SK-N-SH (cell line): ENCODE measurements around the gene MCC. TPM values are rescaled to one million over a fixed set of nuclear protein-coding genes. Genes with fewer than 3 reads are reported as not detected.

ENCODE experiments used
- CTCF ChIA-PET: fragments of 300-600, 350-600 bp; formaldehyde crosslinking; extraction: SDS; loops from one replicate; lab custom pipeline; 2021; lab: Yijun Ruan, JAX
- POLR2A ChIA-PET: fragments of 350-600 bp; sonication (Branson Sonifier 250); formaldehyde crosslinking; extraction: SDS; loops from one replicate; lab custom pipeline; 2020; ENCODE audit warnings: antibody characterized with exemption, inconsistent platforms; lab: Yijun Ruan, JAX
- DNase-seq: peaks from one replicate; pipeline ENCODE4 v3.0.0; 2012
- H2AFZ ChIP-seq: fragments of 200-600 bp; sonication (generic); 2 replicates; pipeline ENCODE4 v1.8.1; 2016; ENCODE audit warnings: antibody characterized with exemption, mild to moderate bottlenecking, low read depth
- H3F3A ChIP-seq: fragments of 200-600 bp; sonication (generic); replicated peaks from 2 replicates; pipeline ENCODE3; 2016; ENCODE audit warnings: antibody characterized with exemption, mild to moderate bottlenecking; ENCODE audit not compliant: insufficient read depth
- H3K27ac ChIP-seq, 2 experiments: fragments of 200-500 bp in 1 of 2; fragments of 200-600 bp in 1 of 2; sonication (Bioruptor generic) in 1 of 2; sonication (generic), shearing (Covaris generic) in 1 of 2; 2 replicates each; pipeline versions ENCODE4 v1.5.1 to v1.6.1; 2014 to 2016; ENCODE audit warnings: low read depth in 2 of 2, inconsistent platforms in 1 of 2, low read length in 1 of 2, mild to moderate bottlenecking in 1 of 2, mixed read lengths in 1 of 2
- H3K27me3 ChIP-seq: fragments of 200-600 bp; sonication (generic), shearing (Covaris generic); 2 replicates; pipeline ENCODE4 v1.6.1; 2016; ENCODE audit warnings: mixed run types; ENCODE audit not compliant: insufficient read depth
- H3K36me3 ChIP-seq, 2 experiments: fragments of 200-500 bp in 1 of 2; fragments of 200-600 bp in 1 of 2; sonication (Bioruptor generic) in 1 of 2; sonication (generic) in 1 of 2; replicated peaks in 1 of 2; 2 replicates each; pipeline versions ENCODE3 to v1.5.1; 2014 to 2016; ENCODE audit warnings: low read length in 1 of 2, mild to moderate bottlenecking in 1 of 2; ENCODE audit not compliant: insufficient read depth in 2 of 2, control insufficient read depth in 1 of 2
- H3K4me1 ChIP-seq, 2 experiments: fragments of 200-500 bp in 1 of 2; fragments of 200-600 bp in 1 of 2; sonication (Bioruptor generic) in 1 of 2; sonication (generic), shearing (Covaris generic) in 1 of 2; 2 replicates each; pipeline versions ENCODE4 v1.5.1 to v1.6.1; 2014 to 2016; ENCODE audit warnings: low read depth in 1 of 2, low read length in 1 of 2, mixed run types in 1 of 2; ENCODE audit not compliant: insufficient read depth in 2 of 2, control insufficient read depth in 1 of 2
- H3K4me2 ChIP-seq: fragments of 200-600 bp; sonication (generic), shearing (Covaris generic); 2 replicates; pipeline ENCODE4 v1.6.1; 2017; ENCODE audit warnings: mixed run types
- H3K4me3 ChIP-seq, 2 experiments: fragments of 200-500 bp in 1 of 2; fragments of 200-600 bp in 1 of 2; sonication (Bioruptor generic) in 1 of 2; sonication (generic), shearing (Covaris generic) in 1 of 2; 2 replicates each; pipeline versions ENCODE4 v1.5.1 to v1.8.1; 2014 to 2016; ENCODE audit warnings: low read depth in 2 of 2, inconsistent platforms in 1 of 2, low read length in 1 of 2, mild to moderate bottlenecking in 1 of 2, mixed read lengths in 1 of 2, moderate library complexity in 1 of 2
- H3K79me2 ChIP-seq: fragments of 200-600 bp; sonication (generic); 2 replicates; pipeline ENCODE4 v1.8.1; 2017; ENCODE audit warnings: mild to moderate bottlenecking; ENCODE audit not compliant: insufficient read depth
- H3K9ac ChIP-seq: fragments of 200-600 bp; sonication (generic); 2 replicates; pipeline ENCODE4 v1.6.1; 2017; ENCODE audit warnings: mixed run types
- H3K9me2 ChIP-seq: fragments of 200-600 bp; sonication (generic); 2 replicates; pipeline ENCODE4 v1.6.1; 2017; ENCODE audit warnings: mixed run types
- H3K9me3 ChIP-seq: fragments of 200-600 bp; sonication (generic); 2 replicates; pipeline ENCODE4 v1.6.1; 2017; ENCODE audit warnings: mixed run types, mild to moderate bottlenecking, moderate library complexity
- H4K20me1 ChIP-seq: fragments of 200-600 bp; sonication (generic); 2 replicates; pipeline ENCODE4 v1.6.1; 2017; ENCODE audit warnings: mild to moderate bottlenecking, mixed run types; ENCODE audit not compliant: insufficient read depth
- CTCF ChIP-seq: fragments of 200-600 bp; sonication (generic); IDR thresholded peaks from 2 replicates; pipeline ENCODE4 v1.6.1; 2017; ENCODE audit warnings: antibody characterized with exemption, mild to moderate bottlenecking, moderate library complexity
- EZH2phosphoT487 ChIP-seq: fragments of 200-600 bp; sonication (generic); IDR thresholded peaks from 2 replicates; pipeline ENCODE4 v1.6.1; 2017; ENCODE audit warnings: low read depth, mixed run types, mild to moderate bottlenecking, antibody characterized with exemption, moderate library complexity, borderline replicate concordance
- FOSL2 ChIP-seq: IDR thresholded peaks from 2 replicates; pipeline ENCODE4 v1.4.0; 2012; ENCODE audit warnings: low read depth, mild to moderate bottlenecking, moderate library complexity, borderline replicate concordance
- FOXJ3 ChIP-seq: sonication (generic); formaldehyde crosslinking; IDR thresholded peaks from 2 replicates; pipeline ENCODE4 v1.5.1; 2020; ENCODE audit warnings: mild to moderate bottlenecking, missing genetic modification reagents
- GABPA ChIP-seq: IDR thresholded peaks from 2 replicates; pipeline ENCODE4 v1.4.0; 2012; ENCODE audit warnings: low read depth, mild to moderate bottlenecking
- GATA2 ChIP-seq: sonication (generic); formaldehyde crosslinking; IDR thresholded peaks from 2 replicates; pipeline ENCODE4 v1.5.0; 2020; ENCODE audit warnings: mild to moderate bottlenecking, missing genetic modification reagents
- IRF3 ChIP-seq: fragments of 150-350 bp; IDR thresholded peaks from 2 replicates; pipeline ENCODE4 v1.6.1; 2016; ENCODE audit warnings: mild to moderate bottlenecking, low read depth, low read length
- JUND ChIP-seq: IDR thresholded peaks from 2 replicates; pipeline ENCODE4 v1.4.0; 2012
- MAX ChIP-seq: IDR thresholded peaks from 2 replicates; pipeline ENCODE4 v1.4.0; 2012; ENCODE audit warnings: low read depth
- MEF2A ChIP-seq: IDR thresholded peaks from 2 replicates; pipeline ENCODE4 v1.4.0; 2012; ENCODE audit warnings: low read depth, borderline replicate concordance
- NFIC ChIP-seq: IDR thresholded peaks from 2 replicates; pipeline ENCODE4 v1.4.0; 2012; ENCODE audit warnings: borderline replicate concordance
- PBX3 ChIP-seq: IDR thresholded peaks from 2 replicates; pipeline ENCODE4; 2012
- RCOR1 ChIP-seq: fragments of 150-350 bp; IDR thresholded peaks from 2 replicates; pipeline ENCODE4 v1.6.1; 2017; ENCODE audit warnings: antibody characterized with exemption, low read length
- RXRA ChIP-seq: IDR thresholded peaks from 2 replicates; pipeline ENCODE4 v1.4.0; 2012; ENCODE audit warnings: low read depth, mild to moderate bottlenecking, borderline replicate concordance
- TCF12 ChIP-seq: IDR thresholded peaks from 2 replicates; pipeline ENCODE4 v1.4.0; 2012
- USF1 ChIP-seq: IDR thresholded peaks from 2 replicates; pipeline ENCODE4 v1.4.0; 2012; ENCODE audit warnings: low read depth, borderline replicate concordance
- USF2 ChIP-seq: fragments of 150-350 bp; IDR thresholded peaks from 2 replicates; pipeline ENCODE4 v1.6.1; 2017; ENCODE audit warnings: antibody characterized with exemption, low read length, low read depth, borderline replicate concordance
- ZBTB33 ChIP-seq: IDR thresholded peaks from 2 replicates; pipeline ENCODE4 v1.4.0; 2012; ENCODE audit warnings: low read depth, borderline replicate concordance
- WGBS: methylation state at CpG from one replicate; pipeline ENCODE4 v1.1.6; 2017; ENCODE audit warnings: low lambda C conversion rate; 5-methylcytosine and 5-hydroxymethylcytosine counted together
- polyA plus RNA-seq, 3 experiments: library from polyadenylated mRNA; depleted of rRNA; stranded (reverse); fragments of >200 nt; gene quantifications; 2 replicates each; pipeline ENCODE4 v1.2.3, GENCODE V29; 2012

MCC gene
- polyA plus RNA-seq, 1 of the 3 experiments (the other 2 are of a cell fraction): 3.6 TPM

- no peak for TF ChIP-seq ZBTB33
- no peak for TF ChIP-seq GABPA
- TF ChIP-seq GATA2 (CRISPR knock-in tag): no peak
These were observed 447.5 kb downstream of the MCC start (continued) for GRCh38 chr5:113040672-113041260.

- Histone ChIP-seq H3F3A (no peaks in the 10 kb centered on the region), H3K36me3 (no peaks in the 10 kb centered on the region), H3K4me1 (peaks cover 0 to 16% of the 10 kb centered on the region in 2 experiments; a peak in 2 of 4 replicates), H3K4me3 (no peak overlapping the region), H2AFZ (no peak overlapping the region), H3K9me3 (no peaks in the 10 kb centered on the region), H3K9me2 (no peaks in the 10 kb centered on the region), H3K27ac (no peak overlapping the region), H3K4me2 (no peak overlapping the region), H3K79me2 (no peaks in the 10 kb centered on the region), H4K20me1 (no peaks in the 10 kb centered on the region), H3K9ac (no peak overlapping the region), H3K27me3 (no peaks in the 10 kb centered on the region)
- POLR2A ChIA-PET: no interaction called here
- TF ChIP-seq IRF3: no peak
- TF ChIP-seq EZH2phosphoT487: no peak
- no peak for TF ChIP-seq JUND
- no peak for TF ChIP-seq NFIC
- no peak for TF ChIP-seq PBX3
- TF ChIP-seq USF2: no peak
- no peak for TF ChIP-seq GABPA
- TF ChIP-seq MAX: no peak
- TF ChIP-seq RCOR1: no peak
- no peak for TF ChIP-seq FOXJ3 (CRISPR knock-in tag)
- TF ChIP-seq TCF12: no peak
- no peak for TF ChIP-seq FOSL2
- no peak for TF ChIP-seq MEF2A
- TF ChIP-seq CTCF: no peak
- no peak for TF ChIP-seq RXRA
- TF ChIP-seq USF1: no peak
- DNase-seq: no peak
- WGBS: 87% methylated on average over 4 of the region's 4 CpGs
- CTCF ChIA-PET: interaction anchor here (0.8 to 1.5 kb wide), 2 partner anchors 44 to 316 kb away, joined by 3 to 4 read pairs; no protein-coding TSS in a partner anchor
These were observed 448.3 kb downstream of the MCC start for GRCh38 chr5:113039934-113040285.
